Transverse colon (tissue), 4 donors: ENCODE data around the gene CXCR6. TPM values are rescaled to one million over a fixed set of nuclear protein-coding genes. Genes with fewer than 3 reads are reported as not detected.

Experiments
- DNase-seq: peaks from one replicate; pipeline ENCODE4 v3.0.0-alpha.2; 2019
- H3K27ac ChIP-seq, 4 donors: fragments of 200-600 bp; sonication (generic); 2 replicates each; pipeline ENCODE4 v1.5.1; 2016 to 2018; ENCODE audit warnings: inconsistent platforms in 4 of 4
- H3K27me3 ChIP-seq: fragments of 200-600 bp; sonication (generic); 2 replicates; pipeline ENCODE4 v1.5.1; 2017; ENCODE audit warnings: inconsistent platforms
- H3K36me3 ChIP-seq, 4 donors: fragments of 200-600 bp; sonication (generic); 2 replicates each; pipeline ENCODE4 v1.5.1; 2017 to 2019; ENCODE audit warnings: inconsistent platforms in 4 of 4
- H3K4me1 ChIP-seq, 4 donors: fragments of 200-600 bp; sonication (generic); 2 replicates each; pipeline ENCODE4 v1.5.1; 2017 to 2020; ENCODE audit warnings: inconsistent platforms in 4 of 4
- H3K4me3 ChIP-seq, 4 donors: fragments of 200-600 bp; sonication (generic); 1 replicate in 1 of 4; 2 replicates in 3 of 4; pipeline versions ENCODE4 v1.5.1 to v1.6.1; 2017 to 2019; ENCODE audit warnings: inconsistent platforms in 4 of 4
- H3K9me3 ChIP-seq, 2 donors: fragments of 200-600 bp; sonication (generic); 2 replicates each; pipeline ENCODE4 v1.5.1; 2017 to 2019; ENCODE audit warnings: inconsistent platforms in 2 of 2
- EP300 ChIP-seq: sonication (generic); formaldehyde crosslinking; IDR thresholded peaks from one replicate; pipeline ENCODE4 v1.6.1; 2017; ENCODE audit warnings: antibody characterized with exemption, low read depth
- POLR2A ChIP-seq: fragments of 450-650 bp; IDR thresholded peaks from one replicate; pipeline ENCODE4 v1.6.1; 2016; ENCODE audit warnings: antibody characterized with exemption, mild to moderate bottlenecking, moderate library complexity
- POLR2AphosphoS5 ChIP-seq, 3 donors: sonication (generic); formaldehyde crosslinking; IDR thresholded peaks; one replicate each; pipeline ENCODE4 v1.6.1; 2016; ENCODE audit warnings: antibody characterized with exemption in 3 of 3
- WGBS, 2 donors: methylation state at CpG; one replicate each; pipeline ENCODE4 v1.1.5; 2018; ENCODE audit warnings: low coverage in 1 of 2; 5-methylcytosine and 5-hydroxymethylcytosine counted together
- in situ Hi-C, 4 donors: fragments of 200-750 bp; cut with MboI; loops; one replicate each; pipeline versions ENCODE4 v1.15.0 to v1.15.1; 2017; ENCODE audit warnings: low sequenced_read_pairs in 3 of 4, low pct_ligation_motif_present in 1 of 4, low pct_unique_long_range_greater_than_20kb in 1 of 4
- intact Hi-C: fragments of 100-400 bp; cut with DNase I; formaldehyde crosslinking; loops from one replicate; pipeline ENCODE4 v1.15.1; 2023; ENCODE audit warnings: low total_unique reads
- total RNA-seq, 4 donors: library from RNA; depleted of rRNA; stranded (reverse); fragments of >200 nt; gene quantifications; one replicate each; pipeline ENCODE4 v1.1.0, GENCODE V29; 2016
- TF ChIP-seq, protein P1 (sequence below), 5 experiments: fragments of 200-600 bp in 3 of 5; fragments of 450-650 bp in 2 of 5; sonication (generic) in 3 of 5; IDR thresholded peaks; 1 replicate in 2 of 5; 2 replicates in 3 of 5; pipeline ENCODE4 v1.5.1; 2016 to 2017; ENCODE audit warnings: antibody characterized with exemption in 5 of 5, inconsistent platforms in 3 of 5, mild to moderate bottlenecking in 2 of 5, moderate library complexity in 1 of 5

CXCR6 gene
- total RNA-seq, 4 donors from 2014 or later, result 3.3 to 9.4 (median 6.7) TPM; not detected in 1

DNA sequence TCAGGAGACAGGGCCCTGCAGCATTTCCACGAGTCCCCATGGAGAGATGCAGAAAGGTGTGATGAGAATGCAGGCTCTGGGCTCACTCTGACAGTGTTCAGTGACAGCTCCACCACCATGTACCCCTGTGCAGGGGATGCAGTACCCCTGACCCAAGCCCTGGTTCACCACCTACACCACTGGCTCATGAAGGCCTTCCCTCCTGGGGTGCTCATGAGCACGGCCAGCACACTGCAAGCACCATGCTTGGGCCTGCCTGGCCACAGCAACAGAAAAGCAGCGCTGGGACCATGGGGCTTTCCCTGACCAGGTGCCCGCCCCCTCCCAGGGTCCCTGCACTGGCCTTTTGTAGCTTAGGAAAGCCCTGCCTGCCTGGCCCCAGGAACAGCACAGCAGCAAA is 6.2 kb downstream of the CXCR6 start:
- in situ Hi-C loops (loop anchor here (10.0 to 25.0 kb wide), 5 partner anchors 135 to 438 kb away; partner anchors contain the start of genes CCR1 (in 2 of the 4), CCR2 (in 1 of the 4) and CCR5 (in 1 of the 4)), intact Hi-C loops (no loop called here)
- Histone ChIP-seq H3K9me3 (no peaks in the 10 kb centered on the region), H3K36me3 (peaks cover 0 to 51% (median 16%) of the 10 kb centered on the region in 4 donors), H3K27me3 (no peaks in the 10 kb centered on the region), H3K27ac (peak overlapping the region in 3 of 4 donors; percentile 38 to 51 (median 47)), H3K4me3 (no peak overlapping the region), H3K4me1 (peaks cover 0 to 12% (median 3%) of the 10 kb centered on the region in 4 donors)
- TF ChIP-seq POLR2A (no peak), POLR2AphosphoS5 (IDR thresholded peaks at IDR 0.05) (no peak), EP300 (no peak)
- TF ChIP-seq, protein P1, sequence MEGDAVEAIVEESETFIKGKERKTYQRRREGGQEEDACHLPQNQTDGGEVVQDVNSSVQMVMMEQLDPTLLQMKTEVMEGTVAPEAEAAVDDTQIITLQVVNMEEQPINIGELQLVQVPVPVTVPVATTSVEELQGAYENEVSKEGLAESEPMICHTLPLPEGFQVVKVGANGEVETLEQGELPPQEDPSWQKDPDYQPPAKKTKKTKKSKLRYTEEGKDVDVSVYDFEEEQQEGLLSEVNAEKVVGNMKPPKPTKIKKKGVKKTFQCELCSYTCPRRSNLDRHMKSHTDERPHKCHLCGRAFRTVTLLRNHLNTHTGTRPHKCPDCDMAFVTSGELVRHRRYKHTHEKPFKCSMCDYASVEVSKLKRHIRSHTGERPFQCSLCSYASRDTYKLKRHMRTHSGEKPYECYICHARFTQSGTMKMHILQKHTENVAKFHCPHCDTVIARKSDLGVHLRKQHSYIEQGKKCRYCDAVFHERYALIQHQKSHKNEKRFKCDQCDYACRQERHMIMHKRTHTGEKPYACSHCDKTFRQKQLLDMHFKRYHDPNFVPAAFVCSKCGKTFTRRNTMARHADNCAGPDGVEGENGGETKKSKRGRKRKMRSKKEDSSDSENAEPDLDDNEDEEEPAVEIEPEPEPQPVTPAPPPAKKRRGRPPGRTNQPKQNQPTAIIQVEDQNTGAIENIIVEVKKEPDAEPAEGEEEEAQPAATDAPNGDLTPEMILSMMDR (IDR thresholded peaks at IDR 0.05), result no peak
- 89% methylated on average over 4 of the region's 4 CpGs; no CpG with 5 or more reads in 1 of the 2 donors for WGBS, 2 donors
- DNase-seq, result no peak

DNA sequence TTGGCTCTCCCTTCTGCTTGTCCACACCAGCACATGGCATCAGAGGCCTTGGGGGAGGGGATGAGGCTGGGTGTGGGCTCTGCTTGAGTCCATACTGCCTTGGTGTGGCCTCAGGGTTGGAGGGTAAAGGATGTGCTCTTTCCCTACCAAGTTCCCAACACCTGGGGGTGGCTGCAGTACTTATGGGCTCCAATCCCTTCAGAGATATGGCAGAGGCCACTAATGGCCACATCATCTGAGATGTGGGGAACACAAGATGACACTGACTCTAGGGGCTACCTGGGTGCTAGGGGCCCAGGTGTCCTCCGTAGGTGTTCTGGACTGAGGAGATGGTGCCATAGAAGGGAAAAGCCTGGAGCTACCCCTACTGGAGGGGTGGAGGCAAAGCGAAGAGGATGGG is 6.9 kb downstream of the CXCR6 start:
- Histone ChIP-seq H3K36me3 (peaks cover 0 to 58% (median 20%) of the 10 kb centered on the region in 4 donors), H3K4me1 (peaks cover 0 to 12% (median 3%) of the 10 kb centered on the region in 4 donors), H3K27me3 (no peaks in the 10 kb centered on the region), H3K27ac (peak overlapping the region; percentile 38 to 56 (median 52)), H3K4me3 (no peak overlapping the region), H3K9me3 (no peaks in the 10 kb centered on the region)
- WGBS, 2 donors, result 94% methylated on average over 2 of the region's 2 CpGs; no CpG with 5 or more reads in 1 of the 2 donors
- no peak for TF ChIP-seq EP300
- TF ChIP-seq POLR2AphosphoS5 (IDR thresholded peaks at IDR 0.05), result no peak
- TF ChIP-seq POLR2A, result no peak
- TF ChIP-seq, protein P1 (IDR thresholded peaks at IDR 0.05), result no peak
- intact Hi-C loops (no loop called here), in situ Hi-C loops (no loop called here)
- no peak for DNase-seq

DNA sequence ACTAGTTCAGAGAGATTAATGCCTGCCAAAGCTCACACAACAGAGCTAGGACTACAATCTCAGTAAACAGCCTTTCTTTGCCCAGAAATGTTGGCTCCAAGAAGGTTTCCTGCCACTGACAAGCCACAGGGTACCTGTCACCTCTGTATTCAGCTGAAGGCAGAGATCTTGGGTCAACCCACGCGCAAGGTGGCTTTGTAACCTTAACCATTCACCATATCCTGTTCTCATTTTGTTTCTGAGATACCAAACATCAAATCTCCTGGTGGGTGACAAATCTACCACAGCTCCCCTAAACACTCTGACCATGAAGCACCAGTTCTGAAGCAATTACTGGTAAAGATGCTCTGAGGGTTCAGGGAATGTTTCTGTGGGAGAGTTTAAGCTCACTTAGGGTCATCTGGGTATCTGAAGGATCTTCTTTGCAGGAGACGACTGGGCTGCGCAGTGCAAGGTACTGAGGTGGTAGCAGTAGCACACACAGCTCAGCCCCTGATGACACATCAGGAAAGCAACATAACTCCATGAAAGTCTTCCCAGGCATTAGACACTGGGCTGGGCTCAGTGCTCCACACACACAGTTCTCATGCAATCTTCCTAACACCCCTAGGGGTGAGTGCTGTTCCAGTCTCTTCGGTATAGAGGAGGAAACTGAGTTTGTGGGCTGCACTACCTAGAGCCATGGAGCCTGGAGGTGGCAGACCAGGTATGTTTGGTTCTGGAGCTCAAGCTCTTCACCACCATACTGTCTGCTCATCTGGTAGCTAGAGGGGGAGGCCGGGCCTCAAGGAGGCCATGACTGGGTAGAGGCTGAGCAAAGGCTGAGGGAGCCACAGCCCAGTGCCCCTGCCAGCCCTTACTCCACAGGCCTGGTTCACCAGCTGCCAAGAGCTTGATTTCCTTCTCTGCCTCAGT is 7.7 kb downstream of the CXCR6 start:
- WGBS, 2 donors, result 82 to 83% methylated on average over 1 to 6 of the region's 6 CpGs
- no peaks in the 10 kb centered on the region for H3K27me3 ChIP-seq
- H3K9me3 ChIP-seq, result no peaks in the 10 kb centered on the region
- intact Hi-C loops (no loop called here), in situ Hi-C loops (no loop called here)
- DNase-seq, result no peak
- H3K4me1 ChIP-seq, result peaks cover 0 to 12% (median 3%) of the 10 kb centered on the region in 4 donors
- no peak overlapping the region for H3K4me3 ChIP-seq
- TF ChIP-seq, protein P1 (IDR thresholded peaks at IDR 0.05), result no peak
- TF ChIP-seq POLR2A, result no peak
- H3K36me3 ChIP-seq, result peaks cover 0 to 66% (median 20%) of the 10 kb centered on the region in 4 donors
- H3K27ac ChIP-seq, result peak overlapping the region; percentile 51 to 65 (median 55)

DNA sequence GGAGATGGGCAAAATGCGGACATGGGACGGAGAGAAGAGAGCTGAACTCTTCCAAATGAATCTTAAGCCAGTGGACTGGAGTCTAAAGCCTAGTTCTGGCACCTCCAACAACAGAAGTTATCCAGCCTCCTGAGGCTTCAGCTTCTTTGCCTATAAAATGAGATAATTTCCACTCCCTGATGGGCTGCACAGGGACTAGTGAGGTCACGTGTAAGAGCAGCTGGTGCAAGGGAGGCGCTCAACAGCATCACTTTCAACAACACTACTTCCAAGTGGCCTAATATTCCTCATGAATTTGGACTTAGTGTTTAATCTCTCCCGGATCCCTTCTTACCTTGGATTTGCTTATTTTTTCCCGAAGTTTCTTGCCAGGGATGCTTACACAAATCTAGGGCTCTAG is 8.7 kb downstream of the CXCR6 start:
- no peak for TF ChIP-seq POLR2AphosphoS5 (IDR thresholded peaks at IDR 0.05)
- TF ChIP-seq, protein P1 (IDR thresholded peaks at IDR 0.05), result no peak
- H3K9me3 ChIP-seq, result no peaks in the 10 kb centered on the region
- H3K36me3 ChIP-seq, result peaks cover 0 to 69% (median 23%) of the 10 kb centered on the region in 4 donors
- intact Hi-C loops (no loop called here), in situ Hi-C loops (no loop called here)
- peaks cover 0 to 12% (median 3%) of the 10 kb centered on the region in 4 donors for H3K4me1 ChIP-seq
- WGBS, 2 donors, result 90 to 92% methylated on average over 5 to 6 of the region's 6 CpGs
- no peak overlapping the region for H3K4me3 ChIP-seq
- H3K27ac ChIP-seq, result peak overlapping the region in 1 of 4 donors; percentile 65
- H3K27me3 ChIP-seq, result no peaks in the 10 kb centered on the region
- DNase-seq, result no peak
